ENCODE data around the gene HABP4.

Gene HABP4

GRCh38 chr9:96476013-96476412, 26.0 kb downstream of the HABP4 start:
- TF ChIP-seq CTCF (IDR thresholded peaks at IDR 0.05; ENCODE audit: insufficient read depth, low read length, missing control alignments), result no peak
- CTCF ChIA-PET, result no interaction called here
- POLR2A ChIA-PET, result no interaction called here
- no peak for DNase-seq (ENCODE audit: low read depth, low spot score)
- H3K4me3 ChIP-seq (ENCODE audit: low read depth, low read length), result no peak overlapping the region

- no peak for TF ChIP-seq CTCF (IDR thresholded peaks at IDR 0.05; ENCODE audit: insufficient read depth, low read length, missing control alignments)
- no peak for DNase-seq (ENCODE audit: low read depth, low spot score)
- ChIA-PET POLR2A (no interaction called here), CTCF (interaction anchor here (1.3 kb wide), 2 partner anchors 13 to 24 kb away, joined by 3 read pairs; no protein-coding TSS in a partner anchor)
- no peak overlapping the region for H3K4me3 ChIP-seq (ENCODE audit: low read depth, low read length)
Measured at GRCh38 chr9:96476591-96476990, 26.6 kb downstream of the HABP4 start.

- H3K4me3 ChIP-seq (ENCODE audit: low read depth, low read length), result no peak overlapping the region
- CTCF ChIA-PET, result interaction anchor here (1.0 kb wide), 1 partner anchor 161 kb away, joined by 3 read pairs; no protein-coding TSS in a partner anchor
- DNase-seq (ENCODE audit: low read depth, low spot score), result no peak
- POLR2A ChIA-PET, result no interaction called here
- no peak for TF ChIP-seq CTCF (IDR thresholded peaks at IDR 0.05; ENCODE audit: insufficient read depth, low read length, missing control alignments)
Measured at GRCh38 chr9:96478829-96479371, 28.9 kb downstream of the HABP4 start.

- no peak for TF ChIP-seq CTCF (IDR thresholded peaks at IDR 0.05; ENCODE audit: insufficient read depth, low read length, missing control alignments)
- CTCF ChIA-PET, result no interaction called here
- no peak for DNase-seq (ENCODE audit: low read depth, low spot score)
- no peak overlapping the region for H3K4me3 ChIP-seq (ENCODE audit: low read depth, low read length)
- POLR2A ChIA-PET, result no interaction called here
Measured at GRCh38 chr9:96480736-96481135, 30.8 kb downstream of the HABP4 start.

GRCh38 chr9:96482476-96482875, 32.5 kb downstream of the HABP4 start:
- no peak for TF ChIP-seq CTCF (IDR thresholded peaks at IDR 0.05; ENCODE audit: insufficient read depth, low read length, missing control alignments)
- no peak for DNase-seq (ENCODE audit: low read depth, low spot score)
- CTCF ChIA-PET, result no interaction called here
- POLR2A ChIA-PET, result interaction anchor here (0.7 kb wide), 1 partner anchor 9 kb away, joined by 4 read pairs; no protein-coding TSS in a partner anchor
- H3K4me3 ChIP-seq (ENCODE audit: low read depth, low read length), result no peak overlapping the region

- no peak overlapping the region for H3K4me3 ChIP-seq (ENCODE audit: low read depth, low read length)
- POLR2A ChIA-PET, result interaction anchor here (0.7 kb wide), 1 partner anchor 8 kb away, joined by 4 read pairs; no protein-coding TSS in a partner anchor
- TF ChIP-seq CTCF (IDR thresholded peaks at IDR 0.05; ENCODE audit: insufficient read depth, low read length, missing control alignments), result no peak
- DNase-seq (ENCODE audit: low read depth, low spot score), result no peak
- CTCF ChIA-PET, result no interaction called here
Measured at GRCh38 chr9:96483197-96483596, 33.2 kb downstream of the HABP4 start.

Measured in AG04449 (cell line).